HCT116 (cell line): ENCODE measurements around the gene ACSS1. TPM values are rescaled to one million over a fixed set of nuclear protein-coding genes. Genes with fewer than 3 reads are reported as not detected.

ENCODE experiments used
- ATAC-seq: fragments of 200-7000 bp; cut with Tn5 transposase; 2 replicates; pipeline ENCODE4 v1.9.1; 2020; ENCODE audit warnings: mild to moderate bottlenecking, moderate library complexity
- BruUV-seq: library from RNA; stranded (reverse); fragments of 400-500 nt; replicated peaks from 2 replicates; lab custom pipeline; 2021; lab: Mats Ljungman, UMichigan
- CTCF ChIA-PET: fragments of 300-600 bp; sonication (Branson Sonifier 250); formaldehyde crosslinking; loops from one replicate; lab custom pipeline; 2021; ENCODE audit warnings: antibody characterized with exemption; lab: Charles Lee
- POLR2A ChIA-PET: fragments of 300-600, 350-600 bp; sonication (Branson Sonifier 250); formaldehyde crosslinking; loops from one replicate; lab custom pipeline; 2021; ENCODE audit warnings: antibody characterized with exemption; lab: Charles Lee
- RAD21 ChIA-PET, 2 experiments: fragments of 300-600 bp; sonication (Branson Sonifier 250); formaldehyde crosslinking; loops; one replicate each; lab custom pipeline; 2023; ENCODE audit warnings: low total read pairs in 2 of 2; ENCODE audit not compliant: uncharacterized antibody in 2 of 2, unreplicated experiment in 2 of 2, low non-redundant PET in 1 of 2; lab: Charles Lee
- DNase-seq: peaks from one replicate; pipeline ENCODE4 v3.0.0-alpha.2; 2010; ENCODE audit warnings: low read depth, low spot score
- H2AFZ ChIP-seq: fragments of 200-600 bp; shearing (Covaris generic), sonication (generic); 2 replicates; pipeline ENCODE4 v1.6.1; 2017; ENCODE audit warnings: low read depth, mixed run types, mixed read lengths, antibody characterized with exemption, low read length; ENCODE audit not compliant: poor library complexity, severe bottlenecking
- H3K27ac ChIP-seq: 2 replicates; pipeline ENCODE4 v1.5.1; 2012; ENCODE audit warnings: low read depth, low read length
- H3K27me3 ChIP-seq: fragments of 200-600 bp; sonication (generic); 2 replicates; pipeline ENCODE4 v1.6.1; 2016; ENCODE audit warnings: mixed run types, low read length, mixed read lengths; ENCODE audit not compliant: insufficient read depth
- H3K36me3 ChIP-seq, 2 experiments: fragments of 200-500 bp in 1 of 2; fragments of 200-600 bp in 1 of 2; sonication (Bioruptor generic) in 1 of 2; sonication (generic) in 1 of 2; 2 replicates each; pipeline versions ENCODE4 v1.5.1 to v1.6.1; 2014 to 2016; ENCODE audit warnings: low read length in 2 of 2, inconsistent platforms in 1 of 2, mixed read lengths in 1 of 2, mixed run types in 1 of 2; ENCODE audit not compliant: insufficient read depth in 2 of 2, control insufficient read depth in 1 of 2
- H3K4me1 ChIP-seq, 2 experiments: fragments of 200-600 bp in 1 of 2; sonication (generic) in 1 of 2; 2 replicates each; pipeline versions ENCODE4 v1.5.1 to v1.6.1; 2012 to 2017; ENCODE audit warnings: low read length in 2 of 2, inconsistent platforms in 1 of 2, mild to moderate bottlenecking in 1 of 2, mixed read lengths in 1 of 2, mixed run types in 1 of 2, moderate library complexity in 1 of 2; ENCODE audit not compliant: insufficient read depth in 2 of 2, control insufficient read depth in 1 of 2
- H3K4me2 ChIP-seq: fragments of 200-600 bp; sonication (generic); 2 replicates; pipeline ENCODE4 v1.6.1; 2017; ENCODE audit warnings: mixed run types, low read length, mixed read lengths
- H3K4me3 ChIP-seq, 2 experiments: fragments of 200-600 bp in 1 of 2; sonication (generic) in 1 of 2; replicated peaks in 1 of 2; 2 replicates each; pipeline ENCODE4 v1.5.1; 2011 to 2016; ENCODE audit warnings: low read length in 2 of 2, control low read depth in 1 of 2, low read depth in 1 of 2, mild to moderate bottlenecking in 1 of 2, mixed read lengths in 1 of 2, mixed run types in 1 of 2
- H3K79me2 ChIP-seq: fragments of 200-600 bp; sonication (generic); 2 replicates; pipeline ENCODE4 v1.6.1; 2017; ENCODE audit warnings: mild to moderate bottlenecking, mixed run types, low read length, moderate library complexity, mixed read lengths; ENCODE audit not compliant: insufficient read depth
- H3K9ac ChIP-seq: fragments of 200-600 bp; sonication (generic); 2 replicates; pipeline ENCODE4 v1.6.1; 2016; ENCODE audit warnings: low read length, mixed read lengths
- H3K9me2 ChIP-seq: fragments of 200-600 bp; sonication (generic), shearing (Covaris generic); 2 replicates; pipeline ENCODE4 v1.6.1; 2017; ENCODE audit warnings: mixed run types, mild to moderate bottlenecking, moderate library complexity; ENCODE audit not compliant: insufficient read depth
- H3K9me3 ChIP-seq, 2 experiments: fragments of 200-500 bp in 1 of 2; fragments of 200-600 bp in 1 of 2; sonication (Bioruptor generic) in 1 of 2; sonication (generic) in 1 of 2; 2 replicates each; pipeline ENCODE4 v1.6.1; 2014 to 2017; ENCODE audit warnings: low read length in 2 of 2, mixed read lengths in 2 of 2, inconsistent platforms in 1 of 2, low read depth in 1 of 2, mild to moderate bottlenecking in 1 of 2, mixed run types in 1 of 2, moderate library complexity in 1 of 2; ENCODE audit not compliant: control insufficient read depth in 1 of 2, insufficient read depth in 1 of 2
- H4K20me1 ChIP-seq: fragments of 200-600 bp; sonication (generic), shearing (Covaris generic); 2 replicates; pipeline ENCODE4 v1.6.1; 2017; ENCODE audit warnings: mixed run types, mild to moderate bottlenecking, moderate library complexity; ENCODE audit not compliant: insufficient read depth
- ATF3 ChIP-seq: IDR thresholded peaks from 2 replicates; pipeline ENCODE4 v1.6.1; 2012
- CTCF ChIP-seq, 3 experiments: fragments of 200-600 bp in 1 of 3; sonication (generic) in 1 of 3; IDR thresholded peaks in 2 of 3; conservative IDR thresholded peaks in 1 of 3; 2 replicates each; pipeline ENCODE4 v1.5.1; 2012 to 2017; ENCODE audit warnings: low read depth in 2 of 3, low read length in 2 of 3, antibody characterized with exemption in 1 of 3, borderline replicate concordance in 1 of 3, control low read depth in 1 of 3, mild to moderate bottlenecking in 1 of 3, mixed read lengths in 1 of 3, mixed run types in 1 of 3, moderate library complexity in 1 of 3; ENCODE audit not compliant: insufficient read depth in 1 of 3
- ELF1 ChIP-seq: IDR thresholded peaks from 2 replicates; pipeline ENCODE4 v1.6.1; 2012; ENCODE audit warnings: low read depth, borderline replicate concordance
- EZH2 ChIP-seq: fragments of 200-600 bp; sonication (generic); IDR thresholded peaks from 2 replicates; pipeline ENCODE4 v1.6.1; 2017; ENCODE audit warnings: antibody characterized with exemption, mixed run types
- FOSL1 ChIP-seq: IDR thresholded peaks from 2 replicates; pipeline ENCODE4 v1.6.1; 2012; ENCODE audit warnings: low read depth
- REST ChIP-seq: IDR thresholded peaks from 2 replicates; pipeline ENCODE4 v1.6.1; 2012; ENCODE audit warnings: low read depth
- SIN3A ChIP-seq: IDR thresholded peaks from 2 replicates; pipeline ENCODE4 v1.6.1; 2012; ENCODE audit warnings: low read depth
- TCF7L2 ChIP-seq: IDR thresholded peaks from 2 replicates; pipeline ENCODE4 v1.7.0; 2011; ENCODE audit warnings: borderline replicate concordance, inconsistent platforms; ENCODE audit not compliant: insufficient read depth, insufficient read length; ENCODE audit errors: extremely low read depth
- YY1 ChIP-seq: IDR thresholded peaks from 2 replicates; pipeline ENCODE4 v1.6.1; 2011; ENCODE audit warnings: low read length, low read depth, moderate library complexity, mild to moderate bottlenecking; ENCODE audit not compliant: insufficient replicate concordance; ENCODE audit errors: extremely low read depth
- ZBTB33 ChIP-seq: IDR thresholded peaks from 2 replicates; pipeline ENCODE4 v1.6.1; 2011; ENCODE audit warnings: mild to moderate bottlenecking, low read length, moderate library complexity; ENCODE audit not compliant: insufficient replicate concordance; ENCODE audit errors: extremely low read depth
- ZFX ChIP-seq: fragments of 450-650 bp; IDR thresholded peaks from 2 replicates; pipeline ENCODE4 v1.6.1; 2017
- ZNF274 ChIP-seq: fragments of 200-500 bp; sonication (Bioruptor generic); IDR thresholded peaks from 2 replicates; pipeline ENCODE4 v1.6.1; 2014; ENCODE audit warnings: mild to moderate bottlenecking, low read depth, low read length, inconsistent platforms
- intact Hi-C: fragments of 100-400 bp; cut with micrococcal nuclease; formaldehyde crosslinking; loops from 2 replicates; pipeline ENCODE4 v1.10.0; 2022
- total RNA-seq: library from RNA; stranded (reverse); gene quantifications from one replicate; pipeline ENCODE4 v1.2.1, GENCODE V29; 2021; ENCODE audit not compliant: unreplicated experiment

The ACSS1 gene
- total RNA-seq, 1 experiment from 2014 or later: 0.27 TPM

- TF ChIP-seq CTCF (IDR thresholded peaks at IDR 0.05 in 2 of 3, conservative IDR thresholded peaks at IDR 0.05 in 1 of 3; ENCODE audit: borderline replicate concordance in 1 of 3, insufficient read depth in 1 of 3, low read depth in 2 of 3, low read length in 2 of 3) (no peak), ZNF274 (no peak), ZFX (no peak), FOSL1 (no peak), EZH2 (no peak)
These were observed 93.5 kb downstream of the ACSS1 start (continued) for GRCh38 chr20:24964506-24964840.

- CTCF ChIA-PET: no interaction called here
- H3K27me3 ChIP-seq: no peaks in the 10 kb centered on the region
- no peak overlapping the region for H3K27ac ChIP-seq
- H3K9me2 ChIP-seq: no peaks in the 10 kb centered on the region
- RAD21 ChIA-PET: no interaction called here
- no peak overlapping the region for H3K4me3 ChIP-seq
- no peak overlapping the region for H3K4me2 ChIP-seq
- intact Hi-C loops: no loop called here
- no peak overlapping the region for H2AFZ ChIP-seq
- no peak for DNase-seq
- peaks cover 12 to 27% of the 10 kb centered on the region in 2 experiments; a peak in 3 of 4 replicates for H3K36me3 ChIP-seq
- no peak overlapping the region for H3K9ac ChIP-seq
- no peaks in the 10 kb centered on the region for H4K20me1 ChIP-seq
- ATAC-seq: no peak
- POLR2A ChIA-PET: no interaction called here
- TF ChIP-seq ATF3 (no peak), REST (no peak), TCF7L2 (no peak), YY1 (no peak), ZFX (no peak), ELF1 (no peak), ZBTB33 (no peak), SIN3A (no peak), FOSL1 (no peak)
- H3K4me1 ChIP-seq: no peaks in the 10 kb centered on the region
- H3K9me3 ChIP-seq: no peaks in the 10 kb centered on the region
- no TSS peak for BruUV-seq
- H3K79me2 ChIP-seq: no peaks in the 10 kb centered on the region
These were observed 94.0 kb downstream of the ACSS1 start for GRCh38 chr20:24963672-24964505.
